RCC 7860 (cell line): ENCODE results near the gene ZFY.
"Not testable (repeated sequence)": the region's sequence is repeated elsewhere in the genome, so short reads cannot be mapped to it uniquely, and the experiment has no call there.

ENCODE experiments used
- DNase-seq: peaks from one replicate; pipeline ENCODE4 v3.0.0-alpha.2; 2015; ENCODE audit warnings: low spot score
- FAIRE-seq: peaks from 2 replicates; lab custom pipeline; 2012; peaks lifted over from hg19 to GRCh38; lab: Jason Lieb, UNC

ZFY gene

DNA sequence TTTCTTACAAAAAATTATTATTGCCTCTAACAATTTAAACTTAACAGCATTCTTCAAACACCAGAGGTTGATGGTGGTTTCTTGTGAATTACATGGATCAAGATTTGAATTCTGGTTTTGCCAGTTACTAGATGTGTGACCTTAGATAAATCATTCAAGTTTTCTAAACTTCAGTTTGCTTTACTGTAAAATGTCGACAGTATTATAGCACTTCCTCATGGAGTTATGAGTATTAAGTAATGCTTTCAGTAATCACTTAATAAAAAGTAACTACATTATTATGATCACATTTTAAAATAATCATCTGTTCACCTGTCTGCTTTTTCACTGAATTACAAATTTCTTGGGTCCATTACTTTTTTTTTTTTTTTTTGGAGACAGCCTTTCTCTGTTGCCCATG, 37.5 kb downstream of the ZFY start:
- FAIRE-seq (peak; percentile 70), DNase-seq (no peak)

DNA sequence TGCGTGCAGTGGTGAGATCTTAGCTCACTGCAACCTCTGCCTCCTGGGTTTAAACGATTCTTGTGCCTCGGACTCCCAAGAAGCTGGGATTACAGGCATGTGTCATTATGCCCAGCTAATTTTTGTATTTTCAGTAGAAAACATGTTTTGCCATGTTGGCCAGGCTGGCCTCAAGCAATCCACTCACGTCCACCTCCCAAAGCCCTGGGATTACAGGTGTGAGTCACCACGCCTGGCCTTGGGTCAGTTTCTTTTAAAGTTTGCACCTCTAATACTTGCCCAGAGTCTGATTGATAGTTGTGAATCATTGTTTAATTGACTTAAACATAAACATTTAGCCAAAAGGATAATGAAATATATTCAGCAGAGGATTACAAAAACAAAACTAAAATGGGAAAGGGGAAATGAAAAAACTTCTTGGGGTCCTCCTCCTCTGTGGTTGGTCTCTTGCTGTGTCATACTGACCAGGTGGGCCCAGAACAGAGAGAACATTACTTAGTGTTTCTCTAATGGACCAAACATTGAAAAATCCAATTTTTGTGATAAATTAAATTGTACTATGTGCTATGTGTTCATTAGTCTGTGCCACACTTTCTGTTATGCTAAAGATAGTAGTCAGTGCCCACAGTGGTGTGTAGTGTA, 38.0 kb downstream of the ZFY start:
- no peak for FAIRE-seq

GRCh38 chrY:2979283-2979682, 44.1 kb downstream of the ZFY start:
- DNase-seq (no peak), FAIRE-seq (no peak)

More for the DNA sequence above, 38.0 kb downstream of the ZFY start:
- DNase-seq, result no peak

- DNase-seq, result no peak
- no peak for FAIRE-seq
Observed at GRCh38 chrY:2984491-2984890, 49.3 kb downstream of the ZFY start.

DNA sequence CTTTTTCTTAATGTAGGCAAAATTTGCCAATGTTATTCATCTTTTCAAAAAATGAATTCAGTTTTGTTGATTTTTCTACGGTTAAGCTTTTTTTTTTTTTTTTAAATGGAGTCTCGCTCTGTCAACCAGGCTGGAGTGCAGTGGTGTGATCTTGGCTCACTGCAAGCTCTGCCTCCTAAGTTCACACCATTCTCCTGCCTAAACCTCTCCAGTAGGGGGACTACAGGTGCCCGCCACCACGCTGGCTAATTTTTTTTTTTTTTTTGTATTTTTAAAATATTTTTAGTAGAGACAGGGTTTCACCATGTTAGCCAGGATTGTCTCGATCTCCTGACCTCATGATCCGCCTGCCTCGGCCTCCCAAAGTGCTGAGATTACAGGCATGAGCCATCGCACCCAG, 52.0 kb downstream of the ZFY start:
- FAIRE-seq, DNase-seq: not testable (repeated sequence)

- DNase-seq, FAIRE-seq: not testable (repeated sequence)
Observed at GRCh38 chrY:2997369-2997768, 62.2 kb downstream of the ZFY start.

- DNase-seq (peak; percentile 33), FAIRE-seq (peak; percentile 76)
Observed at GRCh38 chrY:3002190-3002589, 67.0 kb downstream of the ZFY start.

GRCh38 chrY:3002680-3003515, 67.7 kb downstream of the ZFY start:
- peak; percentile 93 for FAIRE-seq

GRCh38 chrY:3003516-3003830, 68.3 kb downstream of the ZFY start:
- FAIRE-seq (no peak), DNase-seq (no peak)

More at GRCh38 chrY:3002680-3003515, 67.7 kb downstream of the ZFY start:
- peak; percentile 12 for DNase-seq

- DNase-seq (peak; percentile 30), FAIRE-seq (no peak)
Observed at GRCh38 chrY:3003846-3004245, 68.7 kb downstream of the ZFY start.

GRCh38 chrY:3006031-3006430, 70.8 kb downstream of the ZFY start:
- FAIRE-seq, result peak; percentile 93
- not testable (repeated sequence) for DNase-seq

- DNase-seq (no peak), FAIRE-seq (no peak)
Observed at GRCh38 chrY:3007967-3008366, 72.8 kb downstream of the ZFY start.

GRCh38 chrY:3012226-3012625, 77.0 kb downstream of the ZFY start:
- no peak for FAIRE-seq
- no peak for DNase-seq

GRCh38 chrY:3016594-3016993, 81.4 kb downstream of the ZFY start:
- DNase-seq (no peak), FAIRE-seq (no peak)

- FAIRE-seq (no peak), DNase-seq (no peak)
Observed at GRCh38 chrY:3018546-3018945, 83.4 kb downstream of the ZFY start.

DNA sequence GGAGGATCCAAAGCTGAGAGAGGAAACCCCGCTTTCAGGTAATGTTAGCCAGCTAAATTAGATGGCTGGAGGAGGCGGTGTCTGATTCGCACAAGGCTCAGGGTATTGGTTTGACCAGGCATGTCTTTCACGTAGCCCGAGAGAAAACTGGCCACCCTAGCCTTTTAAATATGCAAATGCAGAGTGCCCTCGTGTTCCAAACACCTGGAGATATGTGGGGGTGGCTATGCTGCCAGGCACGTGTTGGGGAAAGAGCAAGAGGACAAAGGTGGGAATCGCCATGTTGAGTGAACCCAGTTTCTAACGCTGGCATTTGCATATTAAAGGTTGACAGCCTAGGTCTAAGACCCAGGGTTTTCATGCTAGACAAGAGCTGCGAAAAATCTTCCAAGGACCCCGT, 84.4 kb downstream of the ZFY start:
- no peak for DNase-seq
- no peak for FAIRE-seq

DNA sequence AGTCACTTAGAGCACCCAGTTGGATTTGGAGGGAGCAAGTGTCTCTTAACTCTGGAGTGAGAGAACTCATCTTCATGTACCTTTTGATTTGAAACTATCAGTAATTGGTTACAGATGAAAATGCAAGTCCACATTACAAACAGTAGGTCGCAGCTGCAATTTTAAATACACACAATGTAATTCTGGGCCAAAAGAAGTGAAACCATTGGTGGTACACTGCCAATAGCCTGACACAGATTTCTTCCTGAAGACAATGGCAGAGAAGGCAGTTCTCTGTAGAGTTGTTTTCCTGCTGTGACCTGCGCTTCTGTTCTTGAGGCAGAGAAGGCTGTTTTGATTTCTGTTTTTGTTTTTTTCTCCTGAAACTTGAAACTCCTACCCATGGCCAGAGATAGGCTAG, 86.0 kb downstream of the ZFY start:
- DNase-seq (no peak), FAIRE-seq (no peak)

DNA sequence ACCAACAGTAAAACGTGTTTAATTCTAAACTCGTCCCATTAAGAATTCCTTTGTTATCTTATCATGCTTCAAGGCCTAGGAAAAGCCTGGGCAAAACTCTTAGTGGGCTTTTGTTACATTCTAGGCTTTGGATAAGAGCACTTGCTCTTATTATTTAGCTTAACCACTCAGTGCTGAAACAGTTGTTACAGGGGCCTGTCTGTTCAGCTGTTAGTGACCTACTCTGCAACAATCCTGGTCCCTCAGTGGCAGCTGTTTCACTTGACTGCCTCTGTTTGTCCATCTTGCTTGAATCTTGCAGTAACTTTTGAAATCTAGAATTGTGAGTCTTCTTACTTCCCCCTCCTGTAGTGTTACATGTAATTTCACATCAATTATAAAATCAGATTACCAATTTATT, 88.4 kb downstream of the ZFY start:
- FAIRE-seq, result peak; percentile 58
- DNase-seq, result no peak

GRCh38 chrY:3025357-3025756, 90.2 kb downstream of the ZFY start:
- DNase-seq (no peak), FAIRE-seq (peak; percentile 37)
